KOPT-K1 (cell line): ENCODE measurements around the gene ACCS.
A peak's percentile ranks its signal among the peaks of the same experiment; 100 is the strongest.

Experiments used
- H3K27ac ChIP-seq: fragments of 200-600 bp; sonication (generic); 2 replicates; pipeline ENCODE4 v1.5.1; 2016; ENCODE audit warnings: antibody characterized with exemption, mild to moderate bottlenecking, low read depth, low read length; ENCODE audit not compliant: poor library complexity, severe bottlenecking
- H3K36me3 ChIP-seq: fragments of 200-600 bp; sonication (generic); 2 replicates; pipeline ENCODE4 v1.5.1; 2017; ENCODE audit warnings: antibody characterized with exemption, mild to moderate bottlenecking, low read length, moderate library complexity; ENCODE audit not compliant: insufficient read depth
- H3K9me3 ChIP-seq: fragments of 200-600 bp; sonication (generic); 2 replicates; pipeline ENCODE4 v1.5.1; 2017; ENCODE audit warnings: antibody characterized with exemption, low read length, mild to moderate bottlenecking; ENCODE audit not compliant: insufficient read depth, poor library complexity, severe bottlenecking

ACCS gene

DNA sequence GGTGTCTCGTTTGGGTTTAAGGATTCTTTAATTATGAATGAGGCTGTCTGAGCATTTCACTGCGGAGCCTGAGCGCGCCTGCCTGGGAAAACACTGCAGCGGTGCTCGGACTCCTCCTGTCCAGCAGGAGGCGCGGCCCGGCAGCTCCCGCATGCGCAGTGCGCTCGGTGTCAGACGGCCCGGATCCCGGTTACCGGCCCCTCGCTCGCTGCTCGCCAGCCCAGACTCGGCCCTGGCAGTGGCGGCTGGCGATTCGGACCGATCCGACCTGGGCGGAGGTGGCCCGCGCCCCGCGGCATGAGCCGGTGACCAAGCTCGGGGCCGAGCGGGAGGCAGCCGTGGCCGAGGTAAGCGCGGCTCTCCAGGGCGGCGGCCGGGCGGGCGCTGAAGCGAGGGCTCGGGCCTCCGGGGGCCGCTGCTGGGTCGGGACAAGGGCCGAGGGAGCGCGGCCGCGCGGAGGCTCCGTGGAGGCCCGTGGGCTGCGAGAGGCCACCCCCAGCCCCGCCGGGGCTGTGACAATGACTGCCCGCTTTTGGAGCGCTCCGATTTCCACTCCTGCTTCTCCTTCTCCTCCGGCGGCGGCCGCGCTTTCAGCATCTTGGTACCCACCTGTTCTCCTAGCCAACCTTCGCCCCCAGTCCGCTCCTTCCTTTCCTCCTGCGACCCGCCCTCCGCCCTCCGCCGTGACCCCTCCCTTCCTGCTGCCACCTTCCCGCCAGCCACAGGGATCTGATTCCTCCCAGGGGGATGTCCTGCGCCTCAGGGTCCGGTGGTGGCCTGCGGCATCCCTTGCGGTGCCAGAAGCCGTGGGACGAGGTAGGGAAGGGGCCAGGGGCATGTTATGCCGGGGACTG is 29.7 kb downstream of the ACCS start, which contains the start of gene EXT2:
Gene EXT2 (plus strand): TSS at position 173 of the 854 bp plus-strand sequence. CDS start 12,035 bp downstream, outside the sequence.
- Histone ChIP-seq H3K9me3 (no peaks in the 10 kb centered on the region), H3K27ac (peak within 1 kb of the TSS; percentile 49), H3K36me3 (no peaks in the 10 kb centered on the region)

GRCh38 chr11:44096360-44097185 is 30.5 kb downstream of the ACCS start:
- Histone ChIP-seq H3K27ac (no peak overlapping the region), H3K9me3 (no peaks in the 10 kb centered on the region)

DNA sequence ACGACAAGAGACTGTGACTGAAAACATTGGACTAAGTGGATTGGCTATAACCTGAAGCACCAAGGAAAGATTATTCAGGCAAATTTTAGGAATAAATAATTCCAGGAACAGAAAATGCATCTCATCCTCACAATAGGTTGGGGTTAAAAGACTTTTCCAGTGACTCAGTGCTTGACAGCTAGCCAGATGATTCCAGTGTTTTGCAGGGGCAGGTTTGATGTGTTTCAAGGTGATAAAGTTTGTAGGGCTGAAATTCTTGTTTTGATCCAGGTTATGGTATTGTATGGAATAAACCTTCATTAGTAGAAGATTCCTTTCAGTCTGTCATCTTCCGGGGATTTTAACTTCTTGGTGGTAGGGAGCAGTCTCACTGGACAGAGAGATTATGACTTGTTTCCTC is 31.8 kb downstream of the ACCS start:
- H3K9me3 ChIP-seq = no peaks in the 10 kb centered on the region
- no peak overlapping the region for H3K27ac ChIP-seq
- H3K36me3 ChIP-seq = no peaks in the 10 kb centered on the region

More at GRCh38 chr11:44096360-44097185, 30.5 kb downstream of the ACCS start:
- no peaks in the 10 kb centered on the region for H3K36me3 ChIP-seq

DNA sequence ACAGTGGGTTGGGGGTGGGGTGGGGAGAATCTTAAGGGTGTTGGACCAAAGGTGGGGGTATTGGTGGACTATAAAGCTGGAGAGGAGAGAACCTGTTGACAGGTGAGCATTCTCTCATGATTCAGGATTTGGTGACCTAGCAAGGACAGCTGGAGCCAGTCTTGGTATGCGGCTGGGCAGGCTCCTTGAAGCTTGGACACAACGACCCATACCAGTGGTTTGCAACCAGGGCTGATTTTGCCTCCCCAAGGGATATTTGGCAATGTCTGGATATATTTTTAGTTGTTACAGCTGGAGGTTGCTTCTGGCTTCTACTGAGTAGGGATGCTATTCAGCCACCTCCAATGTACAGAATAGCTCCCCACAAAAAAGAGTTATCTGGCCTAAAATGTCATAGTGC is 35.0 kb downstream of the ACCS start:
- H3K27ac ChIP-seq = no peak overlapping the region
- no peaks in the 10 kb centered on the region for H3K9me3 ChIP-seq
- H3K36me3 ChIP-seq = no peaks in the 10 kb centered on the region

GRCh38 chr11:44104481-44105294 is 38.6 kb downstream of the ACCS start:
- H3K9me3 ChIP-seq = no peaks in the 10 kb centered on the region
- H3K27ac ChIP-seq = no peak overlapping the region
- H3K36me3 ChIP-seq = peaks cover 18% of the 10 kb centered on the region

DNA sequence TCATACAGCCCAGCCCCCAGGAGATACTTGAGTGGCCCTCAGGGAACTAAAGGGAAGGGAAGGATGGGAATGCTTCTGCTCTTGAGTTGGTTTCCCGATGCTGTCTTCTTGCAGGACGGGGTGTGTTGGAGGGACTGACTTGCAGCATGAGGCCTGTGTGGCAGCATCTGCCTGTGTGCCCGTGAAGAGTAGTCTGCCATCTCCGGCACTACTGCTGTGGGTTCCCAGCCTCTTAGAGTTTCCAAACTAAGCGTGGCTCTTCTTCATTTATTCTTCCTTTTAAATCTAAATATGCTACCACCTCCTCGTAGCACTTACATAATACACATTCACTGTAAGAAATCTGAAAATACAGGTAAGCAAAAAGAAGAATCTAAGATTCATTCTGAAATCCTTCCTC is 42.2 kb downstream of the ACCS start:
- no peaks in the 10 kb centered on the region for H3K9me3 ChIP-seq
- peaks cover 34% of the 10 kb centered on the region for H3K36me3 ChIP-seq
- H3K27ac ChIP-seq = no peak overlapping the region

- Histone ChIP-seq H3K27ac (no peak overlapping the region), H3K9me3 (no peaks in the 10 kb centered on the region), H3K36me3 (peaks cover 47% of the 10 kb centered on the region)
Observed at GRCh38 chr11:44110231-44110679, 44.2 kb downstream of the ACCS start.

DNA sequence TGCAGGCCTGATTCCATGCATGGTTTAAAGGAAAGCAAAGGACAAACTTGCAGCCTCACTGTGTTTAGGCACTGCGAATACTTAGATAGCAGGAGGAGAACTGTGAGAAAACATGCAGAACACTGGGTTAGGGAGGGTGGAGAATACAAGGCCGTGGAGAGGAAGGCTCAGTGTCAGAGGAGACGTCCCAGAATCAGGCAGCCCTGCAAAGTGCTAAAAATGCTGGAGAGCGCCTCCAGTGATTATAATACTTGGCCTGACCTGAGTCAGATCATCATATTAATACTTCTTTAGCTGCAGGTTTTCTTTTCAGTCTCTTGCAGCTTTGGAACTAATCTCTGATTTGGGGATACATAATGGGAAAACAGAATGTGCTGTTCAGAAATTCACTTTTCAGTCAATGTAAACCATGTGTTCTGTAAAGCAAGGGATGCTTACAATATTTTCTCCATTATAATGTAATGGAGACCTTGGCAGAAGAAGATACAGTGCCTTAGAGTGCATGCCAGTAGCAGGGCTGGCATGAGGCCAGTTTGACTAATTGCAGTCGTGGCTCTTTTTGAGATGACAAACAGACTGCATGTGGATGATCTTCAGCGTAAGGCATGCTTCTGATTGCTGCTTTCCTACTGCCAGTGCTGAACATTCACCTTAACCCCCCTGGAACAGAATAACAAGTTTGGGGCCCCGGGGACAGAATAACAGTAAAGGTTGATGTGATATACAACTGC is 46.2 kb downstream of the ACCS start:
- Histone ChIP-seq H3K27ac (no peak overlapping the region), H3K9me3 (no peaks in the 10 kb centered on the region), H3K36me3 (peaks cover 60% of the 10 kb centered on the region)

DNA sequence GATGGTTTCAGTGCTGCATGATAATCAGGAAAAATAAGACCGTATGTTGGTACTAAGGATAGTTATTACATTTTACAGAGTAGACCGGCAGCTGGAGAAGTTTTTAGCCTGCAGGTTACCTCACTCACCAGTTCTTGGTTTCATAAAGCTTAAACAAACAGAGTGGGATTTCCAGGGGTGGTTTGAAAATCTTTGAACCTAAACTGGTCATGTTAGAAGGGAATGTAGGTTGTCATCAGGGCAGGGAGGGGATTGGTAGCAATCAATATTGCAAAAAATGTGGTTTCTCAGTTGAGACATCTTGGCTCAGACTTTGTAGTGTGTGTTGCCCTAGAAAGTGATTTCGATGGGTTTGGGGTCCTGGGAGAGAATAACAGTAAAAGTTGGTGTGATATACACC is 46.9 kb downstream of the ACCS start:
- no peaks in the 10 kb centered on the region for H3K9me3 ChIP-seq
- peaks cover 62% of the 10 kb centered on the region for H3K36me3 ChIP-seq
- H3K27ac ChIP-seq = no peak overlapping the region

DNA sequence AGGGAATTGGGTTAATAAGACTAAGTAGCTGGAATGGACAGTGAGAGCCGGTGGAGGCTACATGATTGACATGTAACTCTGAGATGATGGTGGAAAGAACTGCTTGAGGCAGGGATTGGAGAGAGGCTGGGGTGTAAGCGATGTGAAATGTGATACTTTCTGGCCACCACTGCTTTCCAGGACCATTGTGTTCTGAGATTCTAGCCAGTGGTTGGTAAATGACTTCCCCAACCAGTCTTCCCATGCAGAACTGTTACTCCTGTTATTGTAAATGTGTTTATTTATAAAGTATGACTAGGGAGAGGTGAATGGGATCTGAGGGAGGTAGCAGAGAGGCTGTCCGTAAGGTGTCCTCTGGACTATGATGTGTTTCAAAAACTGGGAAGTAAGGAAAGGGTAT is 47.5 kb downstream of the ACCS start:
- H3K9me3 ChIP-seq = no peaks in the 10 kb centered on the region
- H3K27ac ChIP-seq = no peak overlapping the region
- H3K36me3 ChIP-seq = peaks cover 57% of the 10 kb centered on the region

DNA sequence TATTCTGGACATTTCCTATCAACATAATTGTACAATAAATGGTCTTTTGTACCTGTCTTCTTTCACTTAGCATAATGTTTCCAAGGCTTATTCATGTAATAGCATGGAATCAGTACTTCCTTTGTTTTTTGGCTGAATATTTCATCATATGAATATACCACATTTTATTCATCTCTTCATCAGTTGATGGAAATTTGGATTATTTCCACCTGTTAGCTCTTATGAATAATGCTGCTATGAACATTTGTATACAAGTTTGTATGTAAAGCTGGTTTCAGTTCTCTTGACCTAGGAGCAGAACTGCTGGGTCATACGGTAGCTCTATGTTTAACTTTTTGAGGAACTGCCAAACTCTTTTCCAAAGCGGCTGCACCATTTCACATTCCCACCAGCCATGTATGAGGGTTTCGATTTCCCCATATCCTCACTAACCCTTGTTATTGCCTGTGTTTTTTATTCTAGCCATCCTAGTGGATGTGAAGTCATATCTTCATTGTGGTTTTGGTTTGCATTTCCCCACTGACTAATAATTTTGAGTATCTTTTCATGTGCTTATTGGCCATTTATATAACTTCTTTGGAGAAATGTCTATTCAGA is 50.3 kb downstream of the ACCS start:
- Histone ChIP-seq H3K9me3 (no peaks in the 10 kb centered on the region), H3K27ac (no peak overlapping the region), H3K36me3 (peaks cover 49% of the 10 kb centered on the region)

- H3K27ac ChIP-seq = no peak overlapping the region
- H3K9me3 ChIP-seq = no peaks in the 10 kb centered on the region
- peaks cover 33% of the 10 kb centered on the region for H3K36me3 ChIP-seq
Observed at GRCh38 chr11:44120169-44120568, 54.1 kb downstream of the ACCS start.

GRCh38 chr11:44125598-44125997 is 59.5 kb downstream of the ACCS start:
- no peaks in the 10 kb centered on the region for H3K9me3 ChIP-seq
- H3K36me3 ChIP-seq = peaks cover 44% of the 10 kb centered on the region

GRCh38 chr11:44126304-44126703 is 60.2 kb downstream of the ACCS start:
- peaks cover 51% of the 10 kb centered on the region for H3K36me3 ChIP-seq
- no peaks in the 10 kb centered on the region for H3K9me3 ChIP-seq
- no peak overlapping the region for H3K27ac ChIP-seq

More at GRCh38 chr11:44125598-44125997, 59.5 kb downstream of the ACCS start:
- no peak overlapping the region for H3K27ac ChIP-seq
